ENCODE data around the gene HCRTR1.

DNA sequence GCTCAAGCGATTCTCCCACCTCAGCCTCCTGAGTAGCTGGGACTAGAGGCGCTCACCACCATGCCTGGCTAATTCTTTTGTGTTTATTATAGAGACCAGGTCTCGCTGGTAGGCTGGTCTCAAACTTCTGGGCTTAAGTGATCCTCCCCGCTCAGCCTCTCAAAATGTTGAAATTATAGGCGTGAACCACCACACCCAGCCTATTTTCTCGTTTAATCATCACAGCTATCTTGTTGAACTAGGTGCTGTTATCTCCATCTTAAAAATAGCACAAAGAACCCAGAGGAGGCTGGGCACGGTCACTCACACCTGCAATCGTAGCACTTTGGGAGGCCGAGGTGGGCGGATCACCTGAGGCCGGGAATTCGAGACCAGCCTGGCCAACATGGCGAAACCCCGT is 58.3 kb downstream of the HCRTR1 start:
- TF ChIP-seq, protein P1, sequence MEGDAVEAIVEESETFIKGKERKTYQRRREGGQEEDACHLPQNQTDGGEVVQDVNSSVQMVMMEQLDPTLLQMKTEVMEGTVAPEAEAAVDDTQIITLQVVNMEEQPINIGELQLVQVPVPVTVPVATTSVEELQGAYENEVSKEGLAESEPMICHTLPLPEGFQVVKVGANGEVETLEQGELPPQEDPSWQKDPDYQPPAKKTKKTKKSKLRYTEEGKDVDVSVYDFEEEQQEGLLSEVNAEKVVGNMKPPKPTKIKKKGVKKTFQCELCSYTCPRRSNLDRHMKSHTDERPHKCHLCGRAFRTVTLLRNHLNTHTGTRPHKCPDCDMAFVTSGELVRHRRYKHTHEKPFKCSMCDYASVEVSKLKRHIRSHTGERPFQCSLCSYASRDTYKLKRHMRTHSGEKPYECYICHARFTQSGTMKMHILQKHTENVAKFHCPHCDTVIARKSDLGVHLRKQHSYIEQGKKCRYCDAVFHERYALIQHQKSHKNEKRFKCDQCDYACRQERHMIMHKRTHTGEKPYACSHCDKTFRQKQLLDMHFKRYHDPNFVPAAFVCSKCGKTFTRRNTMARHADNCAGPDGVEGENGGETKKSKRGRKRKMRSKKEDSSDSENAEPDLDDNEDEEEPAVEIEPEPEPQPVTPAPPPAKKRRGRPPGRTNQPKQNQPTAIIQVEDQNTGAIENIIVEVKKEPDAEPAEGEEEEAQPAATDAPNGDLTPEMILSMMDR (IDR thresholded peaks at IDR 0.05): no peak
- no peak for TF ChIP-seq POLR2A (IDR thresholded peaks at IDR 0.05)

All from thyroid gland (tissue), 4 donors.